HepG2 (cell line): ENCODE data around the gene C10orf67. TPM values are rescaled to one million over a fixed set of nuclear protein-coding genes. Genes with fewer than 3 reads are reported as not detected.

Experiments
- ATAC-seq: fragments of 200-7000 bp; cut with Tn5 transposase; 3 replicates; pipeline ENCODE4 v1.9.1; 2020; ENCODE audit warnings: mild to moderate bottlenecking, moderate library complexity
- BruUV-seq: library from RNA; stranded (reverse); fragments of 400-500 nt; replicated peaks from 2 replicates; lab custom pipeline; 2021; lab: Mats Ljungman, UMichigan
- CTCF ChIA-PET: fragments of 300-600 bp; formaldehyde crosslinking; extraction: SDS; loops from one replicate; lab custom pipeline; 2021; ENCODE audit warnings: low total read pairs, inconsistent platforms, low intra/inter-chr PET ratio; lab: Yijun Ruan, JAX
- POLR2A ChIA-PET: fragments of 350-600 bp; sonication (Branson Sonifier 250); formaldehyde crosslinking; loops from one replicate; lab custom pipeline; 2020; ENCODE audit warnings: antibody characterized with exemption, inconsistent platforms; lab: Yijun Ruan, JAX
- DNase-seq: peaks from one replicate; pipeline ENCODE4 v3.0.0-alpha.2; 2015; ENCODE audit warnings: low spot score
- FAIRE-seq: peaks from 3 replicates; lab custom pipeline; 2011; peaks lifted over from hg19 to GRCh38; lab: Jason Lieb, UNC
- H2AFZ ChIP-seq: one replicate; pipeline ENCODE4 v1.6.1; 2011; ENCODE audit warnings: low read length, inconsistent platforms
- H3K27ac ChIP-seq: fragments of 300-600 bp; 3 replicates; pipeline ENCODE4 v1.8.0; 2011; ENCODE audit warnings: mixed run types, mild to moderate bottlenecking, mixed read lengths, low read length, inconsistent platforms; ENCODE audit not compliant: insufficient read depth; ENCODE audit errors: extremely low read length
- H3K27me3 ChIP-seq, 2 experiments: fragments of 200-600 bp in 1 of 2; 2 replicates in 1 of 2; 3 replicates in 1 of 2; pipeline versions ENCODE4 v1.6.0 to v1.8.0; 2011; ENCODE audit warnings: low read length in 2 of 2, mild to moderate bottlenecking in 2 of 2, moderate library complexity in 2 of 2, inconsistent platforms in 1 of 2; ENCODE audit not compliant: insufficient read depth in 2 of 2, control insufficient read depth in 1 of 2
- H3K36me3 ChIP-seq, 2 experiments: fragments of 200-600 bp in 1 of 2; replicated peaks in 1 of 2; 2 replicates in 1 of 2; 3 replicates in 1 of 2; pipeline versions ENCODE4 v1.5.1 to v1.8.0; 2011; ENCODE audit warnings: low read length in 2 of 2, inconsistent platforms in 1 of 2; ENCODE audit not compliant: insufficient read depth in 2 of 2, control insufficient read depth in 1 of 2
- H3K4me1 ChIP-seq: 2 replicates; pipeline ENCODE4 v1.5.1; 2012; ENCODE audit warnings: low read length, inconsistent platforms; ENCODE audit not compliant: insufficient read depth
- H3K4me2 ChIP-seq: 2 replicates; pipeline ENCODE4 v1.6.0; 2011; ENCODE audit warnings: low read depth, low read length, inconsistent platforms
- H3K4me3 ChIP-seq, 3 experiments: fragments of 200-600 bp in 1 of 3; sonication (generic), shearing (Covaris generic) in 1 of 3; replicated peaks in 1 of 3; 2 replicates each; pipeline ENCODE4 v1.5.1; 2011 to 2016; ENCODE audit warnings: low read length in 3 of 3, inconsistent platforms in 2 of 3, low read depth in 2 of 3, mild to moderate bottlenecking in 2 of 3, control low read depth in 1 of 3, mixed read lengths in 1 of 3; ENCODE audit not compliant: insufficient read depth in 1 of 3
- H3K79me2 ChIP-seq: one replicate; pipeline ENCODE4 v1.6.1; 2011; ENCODE audit warnings: low read length, inconsistent platforms; ENCODE audit not compliant: insufficient read depth
- H3K9ac ChIP-seq: 2 replicates; pipeline ENCODE4 v1.6.0; 2011; ENCODE audit warnings: mild to moderate bottlenecking, low read depth, low read length, inconsistent platforms; ENCODE audit not compliant: insufficient read depth
- H3K9me3 ChIP-seq: 2 replicates; pipeline ENCODE4 v1.5.1; 2012; ENCODE audit warnings: mild to moderate bottlenecking, low read length
- H4K20me1 ChIP-seq: 2 replicates; pipeline ENCODE4 v1.6.0; 2011; ENCODE audit warnings: inconsistent platforms, mild to moderate bottlenecking, low read length, moderate library complexity; ENCODE audit not compliant: insufficient read depth
- CEBPB ChIP-seq: IDR thresholded peaks from 2 replicates; pipeline ENCODE4 v1.6.1; 2011; ENCODE audit warnings: low read depth, low read length, improper control_type of control experiment, borderline replicate concordance
- GABPA ChIP-seq, 2 experiments: IDR thresholded peaks; 2 replicates each; pipeline ENCODE4 v1.6.1; 2011 to 2016; ENCODE audit warnings: low read depth in 2 of 2, low read length in 1 of 2, missing biosample characterization in 1 of 2, missing genetic modification characterization in 1 of 2
- HCFC1 ChIP-seq: fragments of 150-350 bp; IDR thresholded peaks from 2 replicates; pipeline ENCODE4 v1.6.1; 2014; ENCODE audit warnings: low read depth, low read length
- KDM3A ChIP-seq: IDR thresholded peaks from 2 replicates; pipeline ENCODE4 v1.6.1; 2018; ENCODE audit warnings: low read depth, missing compliant biosample characterization
- STAT5B ChIP-seq: sonication (generic); formaldehyde crosslinking; IDR thresholded peaks from 2 replicates; pipeline ENCODE4 v1.4.0; 2020; ENCODE audit warnings: missing genetic modification reagents
- ZNF333 ChIP-seq: sonication (generic); formaldehyde crosslinking; IDR thresholded peaks from 2 replicates; pipeline ENCODE4 v1.4.0; 2020; ENCODE audit warnings: mild to moderate bottlenecking, missing genetic modification reagents, borderline replicate concordance
- WGBS: methylation state at CpG from one replicate; pipeline ENCODE4 v1.1.6; 2017; ENCODE audit warnings: low lambda C conversion rate; 5-methylcytosine and 5-hydroxymethylcytosine counted together
- in situ Hi-C: cut with HindIII; loops from 2 replicates; pipeline ENCODE4 v1.10.0; 2017; ENCODE audit warnings: low pct_unique_long_range_greater_than_20kb; ENCODE audit not compliant: extremely low pct_ligation_motif_present
- intact Hi-C: fragments of 100-400 bp; cut with micrococcal nuclease; formaldehyde crosslinking; loops from one replicate; pipeline ENCODE4 v1.10.0; 2022; ENCODE audit not compliant: unreplicated experiment
- polyA plus RNA-seq, 8 experiments: library from polyadenylated mRNA; depleted of rRNA in 3 of 8; stranded (reverse) in 7 of 8; unstranded in 1 of 8; fragments of >200 nt; fragmentation: Illumina TruSeq in 4 of 8; extraction: Trizol in 4 of 8; gene quantifications; 2 replicates each; pipeline versions ENCODE4 v1.2.1 to v1.2.3, GENCODE V29; 2011 to 2016; ENCODE audit warnings: low read depth in 4 of 8, missing spikeins in 1 of 8, mixed read lengths in 1 of 8; ENCODE audit not compliant: insufficient read depth in 1 of 8
- total RNA-seq, 5 experiments: library from RNA; depleted of rRNA; stranded (reverse); fragments of >200 nt; fragmentation: Illumina TruSeq; extraction: Trizol; gene quantifications; 2 replicates each; pipeline ENCODE4 v1.2.3, GENCODE V29; 2016; ENCODE audit warnings: low read depth in 1 of 5
- TF ChIP-seq, protein P1 (sequence below): sonication (generic); formaldehyde crosslinking; IDR thresholded peaks from 2 replicates; pipeline ENCODE4 v1.5.0; 2020; ENCODE audit warnings: missing genetic modification reagents
- TF ChIP-seq, protein P2 (sequence below): IDR thresholded peaks from 2 replicates; pipeline ENCODE4 v1.6.1; 2016; ENCODE audit warnings: low read depth, control low read depth
- TF ChIP-seq, protein P3 (sequence below): sonication (generic); formaldehyde crosslinking; IDR thresholded peaks from 2 replicates; pipeline ENCODE4 v1.4.0; 2020; ENCODE audit warnings: missing genetic modification reagents, borderline replicate concordance

C10orf67 gene
- total and polyA plus RNA-seq, 2 of the 13 experiments (the other 11 are each of a cell fraction or from before 2014, with no cell fraction given): not detected

DNA sequence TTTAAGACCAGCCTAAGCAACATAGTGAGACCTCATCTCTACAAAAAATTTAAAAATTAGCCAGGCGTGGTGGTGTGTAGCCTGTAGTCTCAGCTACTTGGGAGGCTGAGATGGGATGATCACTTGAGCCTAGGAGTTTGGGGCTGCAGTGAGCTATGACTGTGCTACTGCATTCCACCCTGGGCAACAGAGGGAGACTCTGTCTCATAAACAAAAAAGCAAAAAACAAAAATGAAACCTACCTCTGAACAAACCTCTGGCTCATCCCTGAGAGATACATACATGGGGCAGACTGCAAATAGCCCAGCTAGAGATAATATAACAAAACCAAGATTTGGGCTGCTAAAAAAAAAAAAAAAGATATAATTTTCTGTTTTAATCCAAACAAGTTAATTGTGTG, 19.5 kb downstream of the C10orf67 start:
- DNase-seq (no peak), ATAC-seq (no peak), FAIRE-seq (no peak)
- H4K20me1 ChIP-seq: no peaks in the 10 kb centered on the region
- TF ChIP-seq, protein P1, sequence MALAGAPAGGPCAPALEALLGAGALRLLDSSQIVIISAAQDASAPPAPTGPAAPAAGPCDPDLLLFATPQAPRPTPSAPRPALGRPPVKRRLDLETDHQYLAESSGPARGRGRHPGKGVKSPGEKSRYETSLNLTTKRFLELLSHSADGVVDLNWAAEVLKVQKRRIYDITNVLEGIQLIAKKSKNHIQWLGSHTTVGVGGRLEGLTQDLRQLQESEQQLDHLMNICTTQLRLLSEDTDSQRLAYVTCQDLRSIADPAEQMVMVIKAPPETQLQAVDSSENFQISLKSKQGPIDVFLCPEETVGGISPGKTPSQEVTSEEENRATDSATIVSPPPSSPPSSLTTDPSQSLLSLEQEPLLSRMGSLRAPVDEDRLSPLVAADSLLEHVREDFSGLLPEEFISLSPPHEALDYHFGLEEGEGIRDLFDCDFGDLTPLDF (CRISPR knock-in tag): no peak
- TF ChIP-seq STAT5B: no peak
- TF ChIP-seq, protein P2, sequence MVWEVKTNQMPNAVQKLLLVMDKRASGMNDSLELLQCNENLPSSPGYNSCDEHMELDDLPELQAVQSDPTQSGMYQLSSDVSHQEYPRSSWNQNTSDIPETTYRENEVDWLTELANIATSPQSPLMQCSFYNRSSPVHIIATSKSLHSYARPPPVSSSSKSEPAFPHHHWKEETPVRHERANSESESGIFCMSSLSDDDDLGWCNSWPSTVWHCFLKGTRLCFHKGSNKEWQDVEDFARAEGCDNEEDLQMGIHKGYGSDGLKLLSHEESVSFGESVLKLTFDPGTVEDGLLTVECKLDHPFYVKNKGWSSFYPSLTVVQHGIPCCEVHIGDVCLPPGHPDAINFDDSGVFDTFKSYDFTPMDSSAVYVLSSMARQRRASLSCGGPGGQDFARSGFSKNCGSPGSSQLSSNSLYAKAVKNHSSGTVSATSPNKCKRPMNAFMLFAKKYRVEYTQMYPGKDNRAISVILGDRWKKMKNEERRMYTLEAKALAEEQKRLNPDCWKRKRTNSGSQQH (CRISPR knock-in tag): no peak
- TF ChIP-seq GABPA (IDR thresholded peaks at IDR 0.05; ENCODE audit: low read depth, low read length): no peak
- TF ChIP-seq GABPA (CRISPR knock-in tag; IDR thresholded peaks at IDR 0.05; ENCODE audit: low read depth): no peak
- TF ChIP-seq ZNF333 (CRISPR knock-in tag): no peak
- no peak for TF ChIP-seq KDM3A (CRISPR knock-in tag)
- TF ChIP-seq, protein P3, sequence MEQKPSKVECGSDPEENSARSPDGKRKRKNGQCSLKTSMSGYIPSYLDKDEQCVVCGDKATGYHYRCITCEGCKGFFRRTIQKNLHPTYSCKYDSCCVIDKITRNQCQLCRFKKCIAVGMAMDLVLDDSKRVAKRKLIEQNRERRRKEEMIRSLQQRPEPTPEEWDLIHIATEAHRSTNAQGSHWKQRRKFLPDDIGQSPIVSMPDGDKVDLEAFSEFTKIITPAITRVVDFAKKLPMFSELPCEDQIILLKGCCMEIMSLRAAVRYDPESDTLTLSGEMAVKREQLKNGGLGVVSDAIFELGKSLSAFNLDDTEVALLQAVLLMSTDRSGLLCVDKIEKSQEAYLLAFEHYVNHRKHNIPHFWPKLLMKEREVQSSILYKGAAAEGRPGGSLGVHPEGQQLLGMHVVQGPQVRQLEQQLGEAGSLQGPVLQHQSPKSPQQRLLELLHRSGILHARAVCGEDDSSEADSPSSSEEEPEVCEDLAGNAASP (CRISPR knock-in tag): no peak
- no peak for TF ChIP-seq CEBPB
- no peak for TF ChIP-seq HCFC1
- H3K36me3 ChIP-seq: no peaks in the 10 kb centered on the region
- H3K79me2 ChIP-seq: no peaks in the 10 kb centered on the region
- H3K9ac ChIP-seq: no peak overlapping the region
- BruUV-seq: no TSS peak
- H3K27ac ChIP-seq: no peak overlapping the region
- no peak overlapping the region for H3K4me2 ChIP-seq
- no peaks in the 10 kb centered on the region; a peak in 1 of 5 replicates for H3K27me3 ChIP-seq
- intact Hi-C loops (no loop called here), in situ Hi-C loops (no loop called here)
- no peak overlapping the region for H2AFZ ChIP-seq
- no peak overlapping the region for H3K4me3 ChIP-seq
- H3K9me3 ChIP-seq: no peaks in the 10 kb centered on the region
- no peaks in the 10 kb centered on the region for H3K4me1 ChIP-seq
- CTCF ChIA-PET: no interaction called here
- 7% methylated on average over 1 of the region's 1 CpG for WGBS
- POLR2A ChIA-PET: no interaction called here
